GM12878 (cell line): Measurements from ENCODE around the gene SSR1. TPM values are rescaled to one million over a fixed set of nuclear protein-coding genes. Genes with fewer than 3 reads are reported as not detected.

Source experiments
- ATAC-seq: fragments of 200-7000 bp; cut with Tn5 transposase; 3 replicates; pipeline ENCODE4 v1.9.1; 2020; ENCODE audit warnings: mild to moderate bottlenecking, moderate library complexity
- BruUV-seq: library from RNA; stranded (reverse); fragments of 400-500 nt; replicated peaks from 2 replicates; lab custom pipeline; 2021; lab: Mats Ljungman, UMichigan
- CTCF ChIA-PET: fragments of 300-600 bp; sonication (Branson Sonifier 250); formaldehyde crosslinking; extraction: SDS; loops from one replicate; lab custom pipeline; 2021; ENCODE audit warnings: inconsistent platforms; lab: Yijun Ruan, JAX
- POLR2A ChIA-PET: fragments of 350-600 bp; formaldehyde crosslinking; extraction: SDS; loops from one replicate; lab custom pipeline; 2021; ENCODE audit warnings: inconsistent platforms; lab: Charles Lee
- RAD21 ChIA-PET: fragments of 300-600 bp; sonication (Branson Sonifier 250); formaldehyde crosslinking; loops from one replicate; lab custom pipeline; 2023; ENCODE audit warnings: antibody characterized with exemption; ENCODE audit not compliant: unreplicated experiment; lab: Charles Lee
- SMC1A ChIA-PET: fragments of 300-600 bp; sonication (Branson Sonifier 250); formaldehyde crosslinking; loops from one replicate; lab custom pipeline; 2023; ENCODE audit not compliant: unreplicated experiment, uncharacterized antibody; lab: Charles Lee
- DNase-seq: peaks from one replicate; pipeline ENCODE4 v3.0.0-alpha.2; 2011; ENCODE audit warnings: low read depth, low spot score
- FAIRE-seq: peaks from 3 replicates; lab custom pipeline; 2011; peaks lifted over from hg19 to GRCh38; lab: Jason Lieb, UNC
- H2AFZ ChIP-seq: 2 replicates; pipeline ENCODE4 v1.6.0; 2011; ENCODE audit warnings: low read depth, low read length, control low read depth; ENCODE audit not compliant: control insufficient read depth
- H3K27ac ChIP-seq: 2 replicates; pipeline ENCODE4 v1.5.1; 2011; ENCODE audit warnings: control low read depth; ENCODE audit not compliant: control insufficient read depth, insufficient read depth
- H3K27me3 ChIP-seq, 2 experiments: replicated peaks in 1 of 2; 2 replicates each; pipeline versions ENCODE4 v1.6.0 to v1.6.1; 2011; ENCODE audit warnings: low read length in 1 of 2; ENCODE audit not compliant: control insufficient read depth in 2 of 2, insufficient read depth in 2 of 2
- H3K36me3 ChIP-seq, 2 experiments: 2 replicates each; pipeline ENCODE4 v1.5.1; 2011; ENCODE audit warnings: low read length in 1 of 2; ENCODE audit not compliant: control insufficient read depth in 2 of 2, insufficient read depth in 2 of 2
- H3K4me1 ChIP-seq: 2 replicates; pipeline ENCODE4 v1.6.1; 2011; ENCODE audit warnings: mild to moderate bottlenecking, low read length, moderate library complexity, mixed read lengths; ENCODE audit not compliant: control insufficient read depth, insufficient read depth
- H3K4me2 ChIP-seq: 2 replicates; pipeline ENCODE4 v1.6.0; 2011; ENCODE audit warnings: control low read depth; ENCODE audit not compliant: control insufficient read depth, insufficient read depth
- H3K4me3 ChIP-seq: fragments of 200-600 bp; sonication (generic); 2 replicates; pipeline ENCODE4 v1.5.1; 2016
- H3K79me2 ChIP-seq: 2 replicates; pipeline ENCODE4 v1.6.0; 2011; ENCODE audit warnings: low read length; ENCODE audit not compliant: control insufficient read depth, insufficient read depth
- H3K9ac ChIP-seq: 2 replicates; pipeline ENCODE4 v1.8.0; 2011; ENCODE audit warnings: low read length, control low read depth, mixed read lengths; ENCODE audit not compliant: control insufficient read depth, insufficient read depth
- H3K9me3 ChIP-seq: replicated peaks from 3 replicates; pipeline ENCODE4 v1.5.1; 2011; ENCODE audit warnings: mild to moderate bottlenecking, low read length; ENCODE audit not compliant: control insufficient read depth, insufficient read depth
- H4K20me1 ChIP-seq: 2 replicates; pipeline ENCODE4 v1.6.0; 2011; ENCODE audit not compliant: control insufficient read depth, insufficient read depth
- ASH2L ChIP-seq: fragments of 300-600, 200-600 bp; sonication (generic); IDR thresholded peaks from 2 replicates; pipeline ENCODE4 v1.6.1; 2017; ENCODE audit warnings: low read depth, mild to moderate bottlenecking, borderline replicate concordance
- CREM ChIP-seq: IDR thresholded peaks from 2 replicates; pipeline ENCODE4 v1.6.1; 2014; ENCODE audit warnings: antibody characterized with exemption, low read depth
- EGR1 ChIP-seq, 2 experiments: IDR thresholded peaks; 1 replicate in 1 of 2; 2 replicates in 1 of 2; pipeline ENCODE4 v1.6.1; 2011 to 2012; ENCODE audit warnings: low read depth in 2 of 2, low read length in 2 of 2, borderline replicate concordance in 1 of 2, mild to moderate bottlenecking in 1 of 2, moderate library complexity in 1 of 2
- GABPA ChIP-seq: IDR thresholded peaks from 2 replicates; pipeline ENCODE4 v1.6.1; 2014; ENCODE audit warnings: antibody characterized with exemption, low read depth, mild to moderate bottlenecking, inconsistent platforms
- NFXL1 ChIP-seq: fragments of 450-650 bp; IDR thresholded peaks from 2 replicates; pipeline ENCODE4 v1.6.1; 2017; ENCODE audit warnings: antibody characterized with exemption, mild to moderate bottlenecking, borderline replicate concordance
- SIX5 ChIP-seq: IDR thresholded peaks from 2 replicates; pipeline ENCODE4 v1.6.1; 2011; ENCODE audit warnings: mild to moderate bottlenecking, low read depth, low read length, moderate library complexity; ENCODE audit not compliant: severe bottlenecking
- SREBF1 ChIP-seq: IDR thresholded peaks from 2 replicates; pipeline ENCODE4 v1.6.1; 2012; ENCODE audit warnings: mild to moderate bottlenecking, low read length
- ZNF207 ChIP-seq: fragments of 450-650 bp; IDR thresholded peaks from 2 replicates; pipeline ENCODE4 v1.6.1; 2014; ENCODE audit warnings: antibody characterized with exemption, mild to moderate bottlenecking, borderline replicate concordance
- WGBS: methylation state at CpG from one replicate; pipeline ENCODE4 v1.1.6; 2016; ENCODE audit warnings: low lambda C conversion rate; ENCODE audit not compliant: insufficient replicate concordance, insufficient coverage; ENCODE audit errors: missing lambda C conversion rate; 5-methylcytosine and 5-hydroxymethylcytosine counted together
- in situ Hi-C: fragments of 300-500 bp; cut with MboI; formaldehyde crosslinking; loops from 9 replicates; pipeline ENCODE4 v1.14.3; 2018; ENCODE audit warnings: mixed read lengths
- intact Hi-C: fragments of 100-400 bp; cut with micrococcal nuclease; formaldehyde crosslinking; loops from one replicate; pipeline ENCODE4 v1.14.2; 2022; ENCODE audit not compliant: unreplicated experiment
- polyA plus RNA-seq, 11 experiments: library from polyadenylated mRNA; depleted of rRNA in 4 of 11; unstranded in 6 of 11; stranded (reverse) in 5 of 11; fragments of >200 nt; fragmentation: Nextera tagmentation in 4 of 11; fragmentation: Illumina TruSeq in 1 of 11; extraction: Ambion mirVana in 4 of 11; extraction: Trizol in 1 of 11; gene quantifications; 1 replicate in 1 of 11; 2 replicates in 10 of 11; pipeline versions ENCODE4 v1.2.1 to v1.2.3, GENCODE V29; 2011 to 2016; ENCODE audit warnings: inconsistent platforms in 2 of 11, missing spikeins in 2 of 11, low read depth in 1 of 11
- total RNA-seq, 4 experiments: library from RNA; depleted of rRNA in 3 of 4; stranded (reverse); fragments of >200 nt in 3 of 4; fragmentation: Illumina TruSeq in 1 of 4; extraction: Trizol in 1 of 4; gene quantifications; 2 replicates each; pipeline versions ENCODE4 v1.2.1 to v1.2.3, GENCODE V29; 2013 to 2021
- TF ChIP-seq, protein P1 (sequence below): IDR thresholded peaks from 2 replicates; pipeline ENCODE4 v1.6.1; 2011; ENCODE audit warnings: low read depth, low read length, improper control_type of control experiment, borderline replicate concordance
- TF ChIP-seq, protein P2 (sequence below): fragments of 450-650 bp; IDR thresholded peaks from 2 replicates; pipeline ENCODE4 v1.6.1; 2017; ENCODE audit warnings: antibody characterized with exemption, mild to moderate bottlenecking, moderate library complexity
- TF ChIP-seq, protein P3 (sequence below): IDR thresholded peaks from 2 replicates; pipeline ENCODE4 v1.6.1; 2012; ENCODE audit warnings: low read length, inconsistent platforms

SSR1 gene
- total and polyA plus RNA-seq, 10 of the 15 experiments (the other 5 are each of a cell fraction or from before 2014, with no cell fraction given) = 42.0 to 209 (median 128) TPM

DNA sequence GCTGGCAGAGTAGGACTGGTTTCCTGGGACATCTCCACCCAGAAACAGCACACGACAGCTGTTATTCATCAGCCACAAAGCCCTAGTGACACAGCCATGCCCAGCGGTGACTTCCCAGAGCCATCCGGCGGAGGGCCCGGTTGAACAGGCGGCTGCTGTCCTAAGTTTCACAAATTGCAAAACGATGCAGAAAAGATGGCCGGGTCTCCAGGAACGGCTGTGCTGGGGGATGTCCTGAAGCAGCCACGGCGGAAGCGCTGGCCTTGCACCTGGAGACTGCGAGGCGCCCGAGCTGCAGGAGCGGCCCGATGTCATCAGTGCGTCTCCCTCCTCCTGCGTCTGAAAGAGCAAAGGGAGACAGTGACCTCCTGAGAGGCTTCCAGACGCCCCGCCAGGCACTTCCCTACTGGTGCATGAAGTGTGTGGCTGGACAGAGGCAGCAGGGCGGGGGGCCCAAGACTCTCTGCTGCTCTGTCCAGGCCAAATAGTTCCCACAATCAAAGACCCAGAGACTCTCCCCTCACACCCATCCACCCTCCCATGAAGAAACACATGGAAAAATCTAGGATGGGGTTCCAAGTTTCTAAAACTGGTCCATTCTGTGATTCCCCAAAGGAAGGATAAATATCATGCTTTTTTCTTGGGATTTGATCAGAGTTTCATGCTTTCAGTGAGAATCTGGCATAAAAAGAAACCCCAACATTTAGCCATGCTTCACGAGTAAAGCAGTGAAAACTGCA is 44.0 kb downstream of the SSR1 start:
- ChIA-PET CTCF (interaction anchor here (0.7 kb wide), 1 partner anchor 227 kb away, joined by 3 read pairs; no protein-coding TSS in a partner anchor), POLR2A (no interaction called here), SMC1A (no interaction called here), RAD21 (no interaction called here)
- no peak for DNase-seq
- Histone ChIP-seq H3K4me3 (no peak overlapping the region), H3K9me3 (no peaks in the 10 kb centered on the region; the same call in 1 of the 3 replicates), H3K27me3 (no peaks in the 10 kb centered on the region), H2AFZ (no peak overlapping the region), H3K27ac (no peak overlapping the region), H4K20me1 (no peaks in the 10 kb centered on the region), H3K9ac (no peak overlapping the region), H3K36me3 (no peaks in the 10 kb centered on the region), H3K4me1 (no peaks in the 10 kb centered on the region), H3K79me2 (no peaks in the 10 kb centered on the region), H3K4me2 (no peak overlapping the region)
- no peak for ATAC-seq
- intact Hi-C loops = no loop called here
- 81% methylated on average over 23 of the region's 23 CpGs for WGBS
- no TSS peak for BruUV-seq
- in situ Hi-C loops = no loop called here
- TF ChIP-seq ZNF207 = no peak
- TF ChIP-seq, protein P1, sequence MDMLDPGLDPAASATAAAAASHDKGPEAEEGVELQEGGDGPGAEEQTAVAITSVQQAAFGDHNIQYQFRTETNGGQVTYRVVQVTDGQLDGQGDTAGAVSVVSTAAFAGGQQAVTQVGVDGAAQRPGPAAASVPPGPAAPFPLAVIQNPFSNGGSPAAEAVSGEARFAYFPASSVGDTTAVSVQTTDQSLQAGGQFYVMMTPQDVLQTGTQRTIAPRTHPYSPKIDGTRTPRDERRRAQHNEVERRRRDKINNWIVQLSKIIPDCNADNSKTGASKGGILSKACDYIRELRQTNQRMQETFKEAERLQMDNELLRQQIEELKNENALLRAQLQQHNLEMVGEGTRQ = no peak
- no peak for FAIRE-seq

DNA sequence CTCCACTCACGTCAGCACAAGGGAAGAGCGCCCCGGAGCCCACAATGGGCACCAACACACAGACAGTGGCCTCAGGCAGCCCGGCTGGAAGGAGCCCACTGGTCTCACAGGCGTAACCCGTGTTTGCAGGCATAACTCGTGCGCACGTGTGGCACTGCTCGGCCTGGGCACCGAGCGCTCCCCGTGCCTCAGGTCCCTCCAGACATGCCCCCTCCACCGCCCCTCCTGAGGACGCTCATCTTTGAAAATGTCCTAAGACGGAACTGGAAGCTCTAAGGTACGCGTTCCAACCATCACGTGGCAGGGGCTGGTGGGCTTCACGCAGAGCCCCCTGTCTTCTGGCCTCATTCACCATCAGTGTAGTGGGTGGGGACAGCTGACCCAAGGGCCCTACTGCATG is 44.6 kb downstream of the SSR1 start:
- in situ Hi-C loops = no loop called here
- no peak overlapping the region for H3K4me3 ChIP-seq
- CTCF ChIA-PET = no interaction called here
- no peaks in the 10 kb centered on the region for H3K36me3 ChIP-seq
- intact Hi-C loops = no loop called here
- no peaks in the 10 kb centered on the region; the same call in 1 of the 3 replicates for H3K9me3 ChIP-seq
- H4K20me1 ChIP-seq = no peaks in the 10 kb centered on the region
- H3K27me3 ChIP-seq = no peaks in the 10 kb centered on the region
- POLR2A ChIA-PET = no interaction called here
- WGBS = 60% methylated on average over 20 of the region's 20 CpGs
- SMC1A ChIA-PET = no interaction called here
- no TSS peak for BruUV-seq
- H2AFZ ChIP-seq = no peak overlapping the region
- no peak for DNase-seq
- no peak overlapping the region for H3K9ac ChIP-seq
- no peaks in the 10 kb centered on the region for H3K4me1 ChIP-seq
- H3K79me2 ChIP-seq = no peaks in the 10 kb centered on the region
- RAD21 ChIA-PET = no interaction called here
- no peak overlapping the region for H3K27ac ChIP-seq
- ATAC-seq = no peak
- no peak overlapping the region for H3K4me2 ChIP-seq
- no peak for FAIRE-seq
- no peak for TF ChIP-seq SIX5
- no peak for TF ChIP-seq GABPA
- TF ChIP-seq, protein P2, sequence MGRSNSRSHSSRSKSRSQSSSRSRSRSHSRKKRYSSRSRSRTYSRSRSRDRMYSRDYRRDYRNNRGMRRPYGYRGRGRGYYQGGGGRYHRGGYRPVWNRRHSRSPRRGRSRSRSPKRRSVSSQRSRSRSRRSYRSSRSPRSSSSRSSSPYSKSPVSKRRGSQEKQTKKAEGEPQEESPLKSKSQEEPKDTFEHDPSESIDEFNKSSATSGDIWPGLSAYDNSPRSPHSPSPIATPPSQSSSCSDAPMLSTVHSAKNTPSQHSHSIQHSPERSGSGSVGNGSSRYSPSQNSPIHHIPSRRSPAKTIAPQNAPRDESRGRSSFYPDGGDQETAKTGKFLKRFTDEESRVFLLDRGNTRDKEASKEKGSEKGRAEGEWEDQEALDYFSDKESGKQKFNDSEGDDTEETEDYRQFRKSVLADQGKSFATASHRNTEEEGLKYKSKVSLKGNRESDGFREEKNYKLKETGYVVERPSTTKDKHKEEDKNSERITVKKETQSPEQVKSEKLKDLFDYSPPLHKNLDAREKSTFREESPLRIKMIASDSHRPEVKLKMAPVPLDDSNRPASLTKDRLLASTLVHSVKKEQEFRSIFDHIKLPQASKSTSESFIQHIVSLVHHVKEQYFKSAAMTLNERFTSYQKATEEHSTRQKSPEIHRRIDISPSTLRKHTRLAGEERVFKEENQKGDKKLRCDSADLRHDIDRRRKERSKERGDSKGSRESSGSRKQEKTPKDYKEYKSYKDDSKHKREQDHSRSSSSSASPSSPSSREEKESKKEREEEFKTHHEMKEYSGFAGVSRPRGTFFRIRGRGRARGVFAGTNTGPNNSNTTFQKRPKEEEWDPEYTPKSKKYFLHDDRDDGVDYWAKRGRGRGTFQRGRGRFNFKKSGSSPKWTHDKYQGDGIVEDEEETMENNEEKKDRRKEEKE = no peak
- TF ChIP-seq EGR1 (IDR thresholded peaks at IDR 0.05; ENCODE audit: borderline replicate concordance in 1 of 2, low read depth in 2 of 2, low read length in 2 of 2) = no peak
- TF ChIP-seq, protein P3, sequence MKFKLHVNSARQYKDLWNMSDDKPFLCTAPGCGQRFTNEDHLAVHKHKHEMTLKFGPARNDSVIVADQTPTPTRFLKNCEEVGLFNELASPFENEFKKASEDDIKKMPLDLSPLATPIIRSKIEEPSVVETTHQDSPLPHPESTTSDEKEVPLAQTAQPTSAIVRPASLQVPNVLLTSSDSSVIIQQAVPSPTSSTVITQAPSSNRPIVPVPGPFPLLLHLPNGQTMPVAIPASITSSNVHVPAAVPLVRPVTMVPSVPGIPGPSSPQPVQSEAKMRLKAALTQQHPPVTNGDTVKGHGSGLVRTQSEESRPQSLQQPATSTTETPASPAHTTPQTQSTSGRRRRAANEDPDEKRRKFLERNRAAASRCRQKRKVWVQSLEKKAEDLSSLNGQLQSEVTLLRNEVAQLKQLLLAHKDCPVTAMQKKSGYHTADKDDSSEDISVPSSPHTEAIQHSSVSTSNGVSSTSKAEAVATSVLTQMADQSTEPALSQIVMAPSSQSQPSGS = no peak
- TF ChIP-seq SREBF1 = no peak
- no peak for TF ChIP-seq NFXL1
- TF ChIP-seq ASH2L = no peak
- no peak for TF ChIP-seq CREM
